ENCODE measurements around the gene SHB. TPM values are rescaled to one million over a fixed set of nuclear protein-coding genes. Genes with fewer than 3 reads are reported as not detected.

Gene SHB
- total RNA-seq, 2 experiments from 2014 or later, result 0.41 to 1.0 TPM

- no peaks in the 10 kb centered on the region for H3K9me2 ChIP-seq (ENCODE audit: insufficient read depth, low read length)
- no peaks in the 10 kb centered on the region for H4K20me1 ChIP-seq (ENCODE audit: insufficient read depth, low read length)
- no peaks in the 10 kb centered on the region for H3K36me3 ChIP-seq (ENCODE audit: insufficient read depth, low read length)
- TF ChIP-seq, protein P1, sequence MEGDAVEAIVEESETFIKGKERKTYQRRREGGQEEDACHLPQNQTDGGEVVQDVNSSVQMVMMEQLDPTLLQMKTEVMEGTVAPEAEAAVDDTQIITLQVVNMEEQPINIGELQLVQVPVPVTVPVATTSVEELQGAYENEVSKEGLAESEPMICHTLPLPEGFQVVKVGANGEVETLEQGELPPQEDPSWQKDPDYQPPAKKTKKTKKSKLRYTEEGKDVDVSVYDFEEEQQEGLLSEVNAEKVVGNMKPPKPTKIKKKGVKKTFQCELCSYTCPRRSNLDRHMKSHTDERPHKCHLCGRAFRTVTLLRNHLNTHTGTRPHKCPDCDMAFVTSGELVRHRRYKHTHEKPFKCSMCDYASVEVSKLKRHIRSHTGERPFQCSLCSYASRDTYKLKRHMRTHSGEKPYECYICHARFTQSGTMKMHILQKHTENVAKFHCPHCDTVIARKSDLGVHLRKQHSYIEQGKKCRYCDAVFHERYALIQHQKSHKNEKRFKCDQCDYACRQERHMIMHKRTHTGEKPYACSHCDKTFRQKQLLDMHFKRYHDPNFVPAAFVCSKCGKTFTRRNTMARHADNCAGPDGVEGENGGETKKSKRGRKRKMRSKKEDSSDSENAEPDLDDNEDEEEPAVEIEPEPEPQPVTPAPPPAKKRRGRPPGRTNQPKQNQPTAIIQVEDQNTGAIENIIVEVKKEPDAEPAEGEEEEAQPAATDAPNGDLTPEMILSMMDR (conservative IDR thresholded peaks at IDR 0.05; ENCODE audit: low read length), result no peak
- no peak for TF ChIP-seq EZH2phosphoT487 (IDR thresholded peaks at IDR 0.05; ENCODE audit: borderline replicate concordance, low read depth, low read length)
- H3K79me2 ChIP-seq (ENCODE audit: insufficient read depth, low read depth, low read length), result no peaks in the 10 kb centered on the region
- BruUV-seq (replicated peaks), result no TSS peak
- no peaks in the 10 kb centered on the region for H3K4me1 ChIP-seq (ENCODE audit: insufficient read depth, low read length, poor library complexity, severe bottlenecking)
- CTCF ChIA-PET (ENCODE audit: unreplicated experiment), result no interaction called here
- H3K4me3 ChIP-seq (ENCODE audit: low read depth, low read length, poor library complexity, severe bottlenecking), result no peak overlapping the region
- intact Hi-C loops (cut with micrococcal nuclease; ENCODE audit: unreplicated experiment), result loop anchor here (10.0 kb wide), 1 partner anchor 339 kb away; no protein-coding TSS in a partner anchor
- no peak overlapping the region for H2AFZ ChIP-seq (ENCODE audit: low read length)
- POLR2A ChIA-PET, result no interaction called here
- no peak overlapping the region for H3K4me2 ChIP-seq (ENCODE audit: low read length)
- H3K27ac ChIP-seq (ENCODE audit: low read depth, low read length, poor library complexity, severe bottlenecking), result no peak overlapping the region
- no peaks in the 10 kb centered on the region for H3K9me3 ChIP-seq (ENCODE audit: low read length)
- no peak for DNase-seq (ENCODE audit: low spot score)
Measured at GRCh38 chr9:38083858-38084555, 15.0 kb upstream of the SHB start.

DNA sequence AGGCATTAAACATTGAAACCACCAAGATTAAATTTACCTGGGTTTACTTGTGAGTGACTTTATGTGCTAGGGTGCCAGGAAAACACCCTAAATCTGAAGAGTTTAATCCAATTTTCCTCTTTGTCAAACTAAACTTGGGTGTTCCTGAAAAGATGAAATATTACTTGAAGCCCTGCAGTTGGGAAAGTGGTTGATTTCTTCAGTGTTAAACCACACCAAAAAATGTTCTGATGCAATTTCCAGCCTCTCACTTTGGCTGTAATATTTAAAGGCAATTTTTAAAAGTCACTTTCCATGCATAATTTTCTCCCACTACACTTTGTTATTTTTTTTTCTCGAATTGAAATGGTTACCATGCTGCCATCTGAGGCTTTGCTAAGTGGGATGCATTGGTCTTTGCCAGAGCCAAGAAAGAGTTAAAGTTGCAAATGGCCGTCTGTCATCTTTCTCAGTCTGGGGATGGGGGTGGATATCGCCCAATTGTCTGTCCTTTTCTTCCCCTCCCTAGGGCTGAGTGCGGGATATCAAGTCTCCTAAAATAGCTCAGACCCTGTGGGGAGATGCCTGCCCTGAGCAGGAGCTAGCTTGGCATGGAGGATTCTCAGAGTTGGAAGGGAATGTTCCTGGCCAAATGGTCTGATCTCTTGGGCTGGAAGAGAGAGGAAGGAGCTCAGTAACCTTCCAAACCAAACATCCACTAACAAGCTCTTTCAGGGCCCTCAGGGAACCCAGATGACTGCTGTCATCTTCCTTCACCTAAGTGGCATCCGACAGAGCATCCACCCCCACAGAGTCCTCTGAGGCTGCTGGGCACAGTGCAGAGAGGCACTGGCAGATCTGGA, 13.6 kb upstream of the SHB start:
- CTCF ChIA-PET (ENCODE audit: unreplicated experiment), result no interaction called here
- H3K4me2 ChIP-seq (ENCODE audit: low read length), result no peak overlapping the region
- no peak for DNase-seq (ENCODE audit: low spot score)
- H3K79me2 ChIP-seq (ENCODE audit: insufficient read depth, low read depth, low read length), result no peaks in the 10 kb centered on the region
- H3K4me3 ChIP-seq (ENCODE audit: low read depth, low read length, poor library complexity, severe bottlenecking), result no peak overlapping the region
- TF ChIP-seq EZH2phosphoT487 (IDR thresholded peaks at IDR 0.05; ENCODE audit: borderline replicate concordance, low read depth, low read length), result no peak
- TF ChIP-seq, protein P1 (conservative IDR thresholded peaks at IDR 0.05; ENCODE audit: low read length), result no peak
- H3K9me3 ChIP-seq (ENCODE audit: low read length), result no peaks in the 10 kb centered on the region
- H3K36me3 ChIP-seq (ENCODE audit: insufficient read depth, low read length), result no peaks in the 10 kb centered on the region
- intact Hi-C loops (cut with micrococcal nuclease; ENCODE audit: unreplicated experiment), result loop anchor here (10.0 kb wide), 1 partner anchor 338 kb away; no protein-coding TSS in a partner anchor
- H3K9me2 ChIP-seq (ENCODE audit: insufficient read depth, low read length), result no peaks in the 10 kb centered on the region
- no peak overlapping the region for H3K27ac ChIP-seq (ENCODE audit: low read depth, low read length, poor library complexity, severe bottlenecking)
- POLR2A ChIA-PET, result interaction anchor here (0.6 kb wide), 1 partner anchor 334 kb away, joined by 5 read pairs; no protein-coding TSS in a partner anchor
- no peaks in the 10 kb centered on the region for H4K20me1 ChIP-seq (ENCODE audit: insufficient read depth, low read length)
- no TSS peak for BruUV-seq (replicated peaks)
- no peak overlapping the region for H2AFZ ChIP-seq (ENCODE audit: low read length)
- no peaks in the 10 kb centered on the region for H3K4me1 ChIP-seq (ENCODE audit: insufficient read depth, low read length, poor library complexity, severe bottlenecking)
